OCI-LY1 (cell line): ENCODE results near the gene MYH15.

ENCODE experiments used
- H2AFZ ChIP-seq: fragments of 200-600 bp; sonication (generic), shearing (Covaris generic); 2 replicates; pipeline ENCODE4 v1.6.0; 2014; ENCODE audit warnings: antibody characterized with exemption, mild to moderate bottlenecking, low read length
- H3F3A ChIP-seq: fragments of 200-600 bp; sonication (generic), shearing (Covaris generic); 2 replicates; pipeline ENCODE4 v1.6.0; 2014; ENCODE audit warnings: mild to moderate bottlenecking, antibody characterized with exemption, low read length, moderate library complexity; ENCODE audit not compliant: insufficient read depth
- H3K27ac ChIP-seq: fragments of 200-600 bp; sonication (generic); 2 replicates; pipeline ENCODE4 v1.5.1; 2014; ENCODE audit warnings: low read length, mixed run types, mild to moderate bottlenecking, low read depth; ENCODE audit not compliant: poor library complexity, severe bottlenecking
- H3K27me3 ChIP-seq: fragments of 200-600 bp; sonication (generic); 2 replicates; pipeline ENCODE4 v1.6.0; 2014; ENCODE audit warnings: antibody characterized with exemption, mild to moderate bottlenecking, low read length, moderate library complexity; ENCODE audit not compliant: insufficient read depth
- H3K36me3 ChIP-seq: fragments of 200-600 bp; sonication (generic); 2 replicates; pipeline ENCODE4 v1.6.1; 2014; ENCODE audit warnings: mild to moderate bottlenecking, antibody characterized with exemption, low read length, moderate library complexity, mixed read lengths; ENCODE audit not compliant: insufficient read depth
- H3K4me1 ChIP-seq: fragments of 200-600 bp; sonication (generic); 2 replicates; pipeline ENCODE4 v1.5.1; 2014; ENCODE audit warnings: mild to moderate bottlenecking, low read length, moderate library complexity; ENCODE audit not compliant: insufficient read depth, severe bottlenecking
- H3K4me2 ChIP-seq: fragments of 200-600 bp; sonication (generic), shearing (Covaris generic); 2 replicates; pipeline ENCODE4 v1.6.1; 2014; ENCODE audit warnings: low read length
- H3K4me3 ChIP-seq: fragments of 200-600 bp; sonication (generic); 2 replicates; pipeline ENCODE4 v1.5.1; 2014; ENCODE audit warnings: low read length, low read depth, mild to moderate bottlenecking, mixed read lengths; ENCODE audit not compliant: poor library complexity, severe bottlenecking
- H3K79me2 ChIP-seq: fragments of 200-600 bp; shearing (Covaris generic); 2 replicates; pipeline ENCODE4 v1.6.1; 2016; ENCODE audit warnings: mixed run types, low read length, mixed read lengths; ENCODE audit not compliant: insufficient read depth
- H3K9ac ChIP-seq: fragments of 200-600 bp; sonication (generic), shearing (Covaris generic); 2 replicates; pipeline ENCODE4 v1.6.1; 2014; ENCODE audit warnings: mild to moderate bottlenecking, low read length, mixed read lengths
- H3K9me2 ChIP-seq: fragments of 200-600 bp; sonication (generic), shearing (Covaris generic); 2 replicates; pipeline ENCODE4 v1.6.1; 2014; ENCODE audit warnings: low read depth, mild to moderate bottlenecking, low read length, mixed read lengths
- H3K9me3 ChIP-seq: fragments of 200-600 bp; shearing (Covaris generic); 2 replicates; pipeline ENCODE4 v1.6.1; 2014; ENCODE audit warnings: low read length, mixed read lengths
- H4K20me1 ChIP-seq: fragments of 200-600 bp; sonication (generic), shearing (Covaris generic); 2 replicates; pipeline ENCODE4 v1.6.0; 2016; ENCODE audit warnings: mild to moderate bottlenecking, low read length; ENCODE audit not compliant: insufficient read depth
- CTCF ChIP-seq: fragments of 200-600 bp; sonication (generic), shearing (Covaris generic); IDR thresholded peaks from 2 replicates; pipeline ENCODE4 v1.5.1; 2017; ENCODE audit warnings: mild to moderate bottlenecking, antibody characterized with exemption, low read length, moderate library complexity, mixed read lengths
- EZH2 ChIP-seq: fragments of 200-600 bp; sonication (generic), shearing (Covaris generic); IDR thresholded peaks from 2 replicates; pipeline ENCODE4 v1.8.0; 2017; ENCODE audit warnings: borderline replicate concordance, mixed run types, mild to moderate bottlenecking, antibody characterized with exemption, low read length, moderate library complexity, mixed read lengths

MYH15 gene

DNA sequence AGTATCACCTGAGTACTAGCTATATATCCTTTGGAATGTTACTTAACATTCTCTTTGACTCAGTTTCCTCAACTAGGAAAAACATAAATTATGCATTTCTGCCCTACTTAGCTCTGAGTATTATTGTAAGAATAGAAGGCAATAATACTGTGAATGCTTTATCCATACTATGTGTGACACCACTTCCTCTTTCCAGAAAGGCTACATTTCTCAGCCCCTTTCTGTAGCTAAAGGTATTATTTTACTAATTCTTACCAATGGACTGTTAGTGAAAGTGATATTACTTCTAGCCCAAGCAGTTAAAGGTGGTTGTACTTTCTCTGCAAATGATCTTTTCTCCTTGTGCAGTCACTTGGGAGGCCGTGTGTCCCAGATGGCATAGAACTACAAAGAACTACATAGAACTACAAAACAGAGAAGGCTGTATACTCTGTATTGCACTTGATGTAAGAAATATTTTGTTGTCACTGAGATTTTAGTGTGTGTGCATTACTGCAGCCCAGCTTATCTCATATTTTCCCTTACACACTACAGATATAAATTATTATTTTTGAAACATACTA, 35.1 kb downstream of the MYH15 start:
- no peak overlapping the region for H3K4me2 ChIP-seq
- H3K27ac ChIP-seq, result no peak overlapping the region

DNA sequence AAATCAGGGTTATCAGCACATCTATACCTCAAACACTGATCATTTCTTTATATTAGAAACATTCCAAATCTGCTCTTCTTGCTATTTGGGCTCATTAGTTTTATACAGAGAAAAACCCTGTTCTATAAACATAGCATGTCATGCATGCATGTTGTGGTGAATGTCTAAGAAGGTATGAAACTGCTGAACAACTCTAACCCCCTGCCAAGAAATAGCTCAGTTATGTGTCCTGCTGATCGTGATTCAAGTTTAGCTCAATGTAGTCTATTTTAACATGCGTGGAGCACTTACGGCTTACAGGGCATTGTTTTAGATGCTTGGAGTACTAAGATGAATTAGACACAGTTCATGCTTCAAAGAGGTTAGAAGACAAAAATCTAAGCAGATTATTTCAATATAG, 35.8 kb downstream of the MYH15 start:
- Histone ChIP-seq H3K9me2 (no peaks in the 10 kb centered on the region), H3K4me1 (no peaks in the 10 kb centered on the region), H3F3A (no peaks in the 10 kb centered on the region), H3K9ac (no peak overlapping the region), H4K20me1 (no peaks in the 10 kb centered on the region), H2AFZ (no peak overlapping the region), H3K4me2 (no peak overlapping the region), H3K79me2 (no peaks in the 10 kb centered on the region), H3K27me3 (no peaks in the 10 kb centered on the region), H3K36me3 (no peaks in the 10 kb centered on the region), H3K9me3 (no peaks in the 10 kb centered on the region), H3K27ac (no peak overlapping the region), H3K4me3 (no peak overlapping the region)
- no peak for TF ChIP-seq EZH2
- TF ChIP-seq CTCF, result no peak

More for the DNA sequence above, 35.1 kb downstream of the MYH15 start:
- H3K4me3 ChIP-seq, result no peak overlapping the region
- TF ChIP-seq EZH2 (no peak), CTCF (no peak)
- H3K4me1 ChIP-seq, result no peaks in the 10 kb centered on the region
- H3K9me2 ChIP-seq, result no peaks in the 10 kb centered on the region
- no peak overlapping the region for H2AFZ ChIP-seq
- no peak overlapping the region for H3K9ac ChIP-seq
- no peaks in the 10 kb centered on the region for H3F3A ChIP-seq
- no peaks in the 10 kb centered on the region for H3K79me2 ChIP-seq
- H3K36me3 ChIP-seq, result no peaks in the 10 kb centered on the region
- no peaks in the 10 kb centered on the region for H3K27me3 ChIP-seq
- H4K20me1 ChIP-seq, result no peaks in the 10 kb centered on the region
- H3K9me3 ChIP-seq, result no peaks in the 10 kb centered on the region

DNA sequence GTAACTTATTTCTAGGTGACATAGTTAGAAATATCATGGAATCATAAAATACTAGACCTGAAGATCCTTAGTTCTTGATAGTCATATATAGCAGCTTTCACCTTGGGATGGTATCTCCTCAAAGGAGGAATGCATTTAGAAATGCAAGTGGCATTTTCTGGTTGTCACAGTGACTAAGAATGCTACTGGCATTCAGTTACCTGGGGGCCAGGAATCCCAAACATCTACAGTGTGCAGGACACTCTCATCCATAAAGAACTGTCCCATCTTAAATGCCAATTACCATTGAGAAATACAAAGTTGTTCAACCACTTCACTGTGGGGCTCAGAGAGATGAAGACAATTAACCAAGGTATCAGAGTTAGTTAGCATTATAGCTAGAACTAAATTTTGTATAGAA, 36.7 kb downstream of the MYH15 start:
- no peaks in the 10 kb centered on the region for H3K9me3 ChIP-seq
- no peaks in the 10 kb centered on the region for H3K36me3 ChIP-seq
- H3K9ac ChIP-seq, result no peak overlapping the region
- H3K79me2 ChIP-seq, result no peaks in the 10 kb centered on the region
- no peaks in the 10 kb centered on the region for H3K27me3 ChIP-seq
- H3K4me3 ChIP-seq, result no peak overlapping the region
- H4K20me1 ChIP-seq, result no peaks in the 10 kb centered on the region
- no peaks in the 10 kb centered on the region for H3F3A ChIP-seq
- TF ChIP-seq EZH2 (no peak), CTCF (no peak)
- H3K4me2 ChIP-seq, result no peak overlapping the region
- H3K9me2 ChIP-seq, result no peaks in the 10 kb centered on the region
- H3K27ac ChIP-seq, result no peak overlapping the region
- no peaks in the 10 kb centered on the region for H3K4me1 ChIP-seq
- H2AFZ ChIP-seq, result no peak overlapping the region
